Measurements from ENCODE around the gene PALLD. TPM values are rescaled to one million over a fixed set of nuclear protein-coding genes. Genes with fewer than 3 reads are reported as not detected.
"Not testable (repeated sequence)": the region's sequence is repeated elsewhere in the genome, so short reads cannot be mapped to it uniquely, and the experiment has no call there.

PALLD gene
- total RNA-seq, 1 donor from 2014 or later, result 15.3 TPM

DNA sequence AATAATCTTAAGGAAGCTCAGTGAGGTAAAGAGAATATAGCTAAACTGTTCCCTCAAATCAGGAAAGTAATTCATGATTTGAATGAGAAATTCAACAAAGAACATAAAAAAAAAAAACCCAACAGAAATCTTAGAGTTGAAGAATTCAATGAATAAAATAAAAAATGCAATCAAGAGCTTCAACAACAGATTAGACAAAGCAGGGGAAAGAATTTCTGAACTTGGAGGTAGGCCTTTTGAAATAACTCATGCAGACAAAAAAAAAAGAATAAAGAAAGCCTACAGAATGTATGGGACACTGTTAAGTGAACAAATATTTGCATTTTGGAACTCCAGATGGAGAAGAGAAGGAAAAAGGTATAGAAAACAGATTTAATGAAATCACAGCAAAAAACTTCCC, 435.3 kb downstream of the PALLD start:
- DNase-seq (ENCODE audit: low read depth in 2 of 2), result no peak

DNA sequence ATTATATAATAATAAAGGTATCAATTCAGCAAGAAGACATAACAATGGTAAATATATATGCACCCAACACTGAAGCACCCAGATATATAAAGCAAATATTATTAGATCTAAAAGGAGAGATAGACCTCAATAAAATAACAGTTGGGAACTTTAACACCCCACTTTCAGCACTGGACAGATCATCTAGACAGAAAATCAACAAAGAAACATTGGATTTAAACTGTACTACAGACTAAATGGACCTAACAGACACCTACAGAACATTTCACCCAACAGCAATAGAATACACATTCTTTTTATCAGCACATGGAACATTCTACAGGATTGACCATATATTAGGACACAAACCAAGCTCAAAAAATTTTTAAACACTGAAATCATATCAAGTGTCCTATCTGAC, 436.6 kb downstream of the PALLD start:
- DNase-seq (ENCODE audit: low read depth in 2 of 2), result no peak

DNA sequence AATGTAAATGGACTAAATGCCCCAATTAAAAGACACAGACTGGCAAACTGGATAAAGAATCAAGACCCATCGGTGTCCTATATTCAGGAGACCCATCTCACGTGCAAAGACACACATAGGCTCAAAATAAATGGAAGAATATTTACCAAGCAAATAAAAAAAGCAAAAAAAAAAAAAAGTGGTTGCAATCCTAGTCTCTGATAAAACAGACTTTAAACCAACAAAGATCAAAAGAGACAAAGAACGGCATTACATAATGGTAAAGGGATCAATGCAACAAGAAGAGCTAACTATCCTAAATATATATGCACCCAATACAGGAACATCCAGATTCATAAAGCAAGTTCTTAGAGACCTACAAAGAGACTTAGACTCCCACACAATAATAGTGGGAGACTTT, 440.6 kb downstream of the PALLD start:
- not testable (repeated sequence) for DNase-seq (ENCODE audit: low read depth in 2 of 2)

DNA sequence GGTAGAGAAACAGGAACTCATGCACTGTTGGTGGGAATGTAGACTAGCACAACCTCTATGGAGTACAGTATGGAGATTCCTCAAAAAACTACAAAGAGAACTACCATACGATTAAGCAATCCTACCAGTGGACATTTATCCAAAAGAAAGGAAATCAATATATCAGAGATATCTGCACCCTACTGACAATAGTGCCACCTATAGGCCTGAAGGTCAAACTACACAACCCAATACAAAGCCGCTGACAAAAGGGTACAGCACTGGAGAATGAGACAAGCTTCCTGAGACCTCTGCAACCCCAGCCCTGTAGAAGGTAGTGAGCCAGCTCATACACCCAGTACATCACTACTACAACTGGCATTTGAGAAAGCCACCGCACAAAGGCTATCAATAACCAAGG, 446.1 kb downstream of the PALLD start:
- no peak for DNase-seq (ENCODE audit: low read depth in 2 of 2)

DNA sequence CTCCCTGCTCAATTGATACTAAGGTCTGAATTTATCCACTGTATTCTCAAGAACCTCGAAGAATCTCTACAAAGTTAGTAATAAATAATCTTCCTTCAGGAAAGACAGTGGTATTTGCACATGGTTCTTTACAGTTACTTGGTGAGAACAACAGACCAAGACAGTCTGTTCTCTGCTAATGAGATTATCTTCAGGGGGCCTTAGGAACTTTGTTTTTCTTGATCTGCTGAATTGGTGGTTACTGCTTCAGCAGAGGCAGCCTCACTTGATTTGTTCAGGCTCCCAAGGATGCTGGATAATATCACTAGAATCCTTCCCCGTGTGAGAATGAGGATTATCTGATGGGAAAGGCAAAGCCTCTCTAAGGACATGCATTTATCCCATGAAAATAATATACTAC, 448.4 kb downstream of the PALLD start:
- no peak for DNase-seq (ENCODE audit: low read depth in 2 of 2)

DNA sequence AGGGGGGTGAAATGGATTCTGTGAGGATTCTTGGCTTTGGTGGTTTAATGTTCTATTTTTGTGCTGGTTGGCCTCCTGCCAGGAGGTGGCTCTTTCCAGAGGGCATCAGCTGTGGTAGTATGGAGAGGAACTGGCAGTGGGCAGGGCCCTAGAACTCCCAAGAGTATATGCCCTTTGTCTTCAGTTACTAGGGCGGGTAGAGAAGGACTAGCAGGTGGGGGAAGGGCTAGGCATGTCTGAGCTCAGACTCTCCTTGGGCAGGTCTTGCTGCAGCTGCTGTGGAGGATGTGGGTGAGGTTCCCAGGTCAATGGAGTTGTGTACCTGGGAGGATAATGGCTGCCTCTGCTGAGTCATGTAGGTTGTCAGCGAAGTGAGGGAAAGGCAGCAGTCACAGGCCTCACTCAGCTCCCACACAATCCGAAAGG, 456.0 kb downstream of the PALLD start:
- DNase-seq (ENCODE audit: low read depth in 2 of 2), result not testable (repeated sequence)

DNA sequence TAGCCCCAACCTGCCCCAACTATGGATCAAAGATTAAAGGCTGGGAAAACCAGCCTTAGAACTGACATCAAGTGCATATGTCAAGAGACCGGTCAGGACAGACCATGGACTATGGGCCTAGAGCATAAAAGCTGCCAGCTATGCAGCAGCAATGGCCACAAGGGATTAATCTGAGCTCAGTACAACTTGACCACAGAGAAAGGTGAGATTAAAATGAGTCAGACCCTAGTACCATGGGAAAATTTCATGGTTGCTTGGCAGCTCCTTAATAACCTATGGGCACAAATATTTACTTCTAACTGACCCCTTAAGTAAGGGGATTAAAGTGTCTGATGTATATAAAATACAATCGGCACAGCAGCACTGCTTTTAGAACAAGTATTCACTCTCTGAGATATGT, 458.8 kb downstream of the PALLD start:
- DNase-seq (ENCODE audit: low read depth in 2 of 2), result no peak

DNA sequence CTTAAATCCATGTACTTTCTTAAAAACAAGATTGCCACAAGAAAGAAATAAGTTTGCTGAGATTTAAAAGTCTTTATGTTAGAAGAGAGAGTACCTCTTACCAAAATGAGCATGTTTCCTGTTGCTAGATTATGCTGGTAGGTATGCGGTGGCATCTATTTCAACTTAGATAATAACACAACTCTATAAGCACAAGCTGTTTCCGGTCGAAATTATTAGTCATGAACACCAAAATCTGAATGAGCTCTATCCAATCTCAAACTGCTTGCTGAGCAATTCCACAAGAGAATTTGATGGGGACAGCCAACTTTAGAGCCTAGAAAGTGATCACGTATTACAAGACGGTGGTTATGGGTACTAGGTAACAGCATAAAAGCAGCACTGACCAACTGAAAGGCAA, 463.9 kb downstream of the PALLD start:
- no peak for DNase-seq (ENCODE audit: low read depth in 2 of 2)

DNA sequence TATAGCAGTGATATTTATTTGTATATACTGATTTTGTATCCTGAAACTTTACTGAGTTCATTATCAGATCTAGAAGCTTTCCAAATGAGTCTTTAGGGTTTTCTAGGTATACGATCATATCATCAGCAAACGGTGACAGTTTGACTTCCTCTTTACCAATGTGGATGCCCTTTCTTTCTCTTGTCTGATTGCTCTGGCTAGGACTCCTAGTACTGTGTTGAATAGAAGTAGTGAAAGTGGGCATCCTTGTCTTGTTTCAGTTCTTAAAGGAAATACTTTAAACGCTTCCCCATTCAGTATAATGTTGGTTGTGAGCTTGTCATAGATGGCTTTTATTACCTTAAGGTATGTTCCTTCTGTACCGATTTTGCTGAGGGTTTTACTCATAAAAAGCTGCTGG, 475.7 kb downstream of the PALLD start:
- no peak for DNase-seq (ENCODE audit: low read depth in 2 of 2)

Other genes with a start within 250 kb of the PALLD start
- gene DDX60, start 178.3 kb upstream of the PALLD start, total RNA-seq, result 19.5 and 23.4 TPM in 2 replicates
- gene DDX60L, start 16.6 kb upstream of the PALLD start, total RNA-seq, result 19.9 and 26.3 TPM in 2 replicates